Measurements from ENCODE around the gene ITGB7. TPM values are rescaled to one million over a fixed set of nuclear protein-coding genes. Genes with fewer than 3 reads are reported as not detected.

ITGB7 gene
- total and polyA plus RNA-seq, 2 of the 4 experiments (the other 2 are of a cell fraction) = 0.18 to 0.44 TPM

DNA sequence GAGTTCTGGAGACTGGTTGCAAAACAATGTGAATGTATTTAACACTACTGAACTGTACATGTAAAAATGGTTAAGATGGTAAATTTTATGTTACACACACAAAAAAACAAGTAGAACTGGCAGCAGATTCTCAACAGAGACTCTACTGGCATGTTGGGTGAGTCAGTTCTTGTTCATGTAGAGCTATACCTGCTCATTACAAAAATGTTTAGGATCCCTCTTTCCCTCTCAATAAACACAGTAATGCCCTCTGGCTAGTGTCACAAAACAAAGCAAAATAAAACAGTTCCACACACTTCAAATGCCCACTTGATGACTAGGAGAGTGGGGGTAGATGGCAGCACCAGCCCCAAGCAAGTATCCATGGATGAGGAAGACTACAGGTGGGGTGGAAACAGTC lies 40.2 kb downstream of the ITGB7 start:
- POLR2A ChIA-PET (ENCODE audit: unreplicated experiment) = no interaction called here
- H4K20me1 ChIP-seq (ENCODE audit: insufficient read depth, low read length) = no peaks in the 10 kb centered on the region
- H4K5ac ChIP-seq (ENCODE audit: low read depth, low read length) = no peak overlapping the region
- BruUV-seq (replicated peaks) = no TSS peak
- no peak overlapping the region for H3K4ac ChIP-seq (ENCODE audit: low read depth, low read length)
- H4K91ac ChIP-seq (ENCODE audit: insufficient read depth, low read depth, low read length) = no peak overlapping the region
- ATAC-seq (ENCODE audit: low read depth) (no peak), DNase-seq (no peak)
- CTCF ChIA-PET = interaction anchor here (0.6 kb wide), 1 partner anchor 27 kb away, joined by 3 read pairs; no protein-coding TSS in a partner anchor
- no peak overlapping the region for H3K4me3 ChIP-seq (ENCODE audit: insufficient read depth, low read depth, low read length)
- TF ChIP-seq, protein P1, sequence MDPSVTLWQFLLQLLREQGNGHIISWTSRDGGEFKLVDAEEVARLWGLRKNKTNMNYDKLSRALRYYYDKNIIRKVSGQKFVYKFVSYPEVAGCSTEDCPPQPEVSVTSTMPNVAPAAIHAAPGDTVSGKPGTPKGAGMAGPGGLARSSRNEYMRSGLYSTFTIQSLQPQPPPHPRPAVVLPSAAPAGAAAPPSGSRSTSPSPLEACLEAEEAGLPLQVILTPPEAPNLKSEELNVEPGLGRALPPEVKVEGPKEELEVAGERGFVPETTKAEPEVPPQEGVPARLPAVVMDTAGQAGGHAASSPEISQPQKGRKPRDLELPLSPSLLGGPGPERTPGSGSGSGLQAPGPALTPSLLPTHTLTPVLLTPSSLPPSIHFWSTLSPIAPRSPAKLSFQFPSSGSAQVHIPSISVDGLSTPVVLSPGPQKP (IDR thresholded peaks at IDR 0.05; ENCODE audit: borderline replicate concordance, low read depth, low read length) = no peak
- TF ChIP-seq FOS (IDR thresholded peaks at IDR 0.05; ENCODE audit: low read depth, low read length) (no peak), SMC3 (IDR thresholded peaks at IDR 0.05; ENCODE audit: low read depth, low read length) (no peak), NFE2L2 (IDR thresholded peaks at IDR 0.05; ENCODE audit: low read depth, low read length) (no peak), CEBPB (IDR thresholded peaks at IDR 0.05; ENCODE audit: low read depth, low read length) (no peak), MAZ (IDR thresholded peaks at IDR 0.05; ENCODE audit: borderline replicate concordance, low read depth, low read length) (no peak), RAD21 (IDR thresholded peaks at IDR 0.05; ENCODE audit: low read length) (no peak), CHD1 (IDR thresholded peaks at IDR 0.05; ENCODE audit: low read depth, low read length) (no peak), MXI1 (IDR thresholded peaks at IDR 0.05; ENCODE audit: borderline replicate concordance, low read depth, low read length) (no peak), POLR2A (IDR thresholded peaks at IDR 0.05; ENCODE audit: low read depth, low read length) (no peak), RFX5 (IDR thresholded peaks at IDR 0.05; ENCODE audit: low read depth, low read length) (no peak), BHLHE40 (IDR thresholded peaks at IDR 0.05; ENCODE audit: low read depth, low read length) (no peak), MAFK (IDR thresholded peaks at IDR 0.05; ENCODE audit: low read depth, low read length) (no peak), USF2 (IDR thresholded peaks at IDR 0.05; ENCODE audit: low read depth, low read length) (no peak), RCOR1 (IDR thresholded peaks at IDR 0.05; ENCODE audit: insufficient replicate concordance, low read length) (no peak)
- TF ChIP-seq, protein P2, sequence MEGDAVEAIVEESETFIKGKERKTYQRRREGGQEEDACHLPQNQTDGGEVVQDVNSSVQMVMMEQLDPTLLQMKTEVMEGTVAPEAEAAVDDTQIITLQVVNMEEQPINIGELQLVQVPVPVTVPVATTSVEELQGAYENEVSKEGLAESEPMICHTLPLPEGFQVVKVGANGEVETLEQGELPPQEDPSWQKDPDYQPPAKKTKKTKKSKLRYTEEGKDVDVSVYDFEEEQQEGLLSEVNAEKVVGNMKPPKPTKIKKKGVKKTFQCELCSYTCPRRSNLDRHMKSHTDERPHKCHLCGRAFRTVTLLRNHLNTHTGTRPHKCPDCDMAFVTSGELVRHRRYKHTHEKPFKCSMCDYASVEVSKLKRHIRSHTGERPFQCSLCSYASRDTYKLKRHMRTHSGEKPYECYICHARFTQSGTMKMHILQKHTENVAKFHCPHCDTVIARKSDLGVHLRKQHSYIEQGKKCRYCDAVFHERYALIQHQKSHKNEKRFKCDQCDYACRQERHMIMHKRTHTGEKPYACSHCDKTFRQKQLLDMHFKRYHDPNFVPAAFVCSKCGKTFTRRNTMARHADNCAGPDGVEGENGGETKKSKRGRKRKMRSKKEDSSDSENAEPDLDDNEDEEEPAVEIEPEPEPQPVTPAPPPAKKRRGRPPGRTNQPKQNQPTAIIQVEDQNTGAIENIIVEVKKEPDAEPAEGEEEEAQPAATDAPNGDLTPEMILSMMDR (conservative IDR thresholded peaks at IDR 0.05; ENCODE audit: low read depth, low read length) = no peak
- peaks cover 10% of the 10 kb centered on the region for H3K9me1 ChIP-seq (ENCODE audit: insufficient read depth, low read length)
- no peak overlapping the region for H3K4me2 ChIP-seq (ENCODE audit: low read depth, low read length)
- no peaks in the 10 kb centered on the region for H3K27me3 ChIP-seq (ENCODE audit: control insufficient read depth, insufficient read depth, low read length)
- H2BK15ac ChIP-seq (ENCODE audit: low read depth, low read length) = no peak overlapping the region
- H3K18ac ChIP-seq (ENCODE audit: low read depth, low read length) = no peak overlapping the region
- no peak overlapping the region for H2BK5ac ChIP-seq (ENCODE audit: low read depth, low read length, poor library complexity, severe bottlenecking)
- peaks cover 4% of the 10 kb centered on the region for H3K4me1 ChIP-seq (ENCODE audit: control insufficient read depth, insufficient read depth, low read length)
- no peak overlapping the region for H2BK20ac ChIP-seq (ENCODE audit: low read depth, low read length)
- no peak overlapping the region for H3K14ac ChIP-seq (replicated peaks; ENCODE audit: low read depth, low read length)
- no peak overlapping the region for H3K27ac ChIP-seq (ENCODE audit: insufficient read depth, low read length)
- H3K79me1 ChIP-seq (ENCODE audit: low read depth in 1 of 2, low read length in 2 of 2) = peaks cover 0 to 3% of the 10 kb centered on the region in 2 experiments; a peak in 1 of 4 replicates
- no peak overlapping the region for H2AFZ ChIP-seq (replicated peaks; ENCODE audit: low read length, poor library complexity)
- H3K23ac ChIP-seq (ENCODE audit: low read depth, low read length) = no peak overlapping the region
- no peak overlapping the region for H2AK5ac ChIP-seq (ENCODE audit: low read depth, low read length)
- H3K56ac ChIP-seq (ENCODE audit: extremely low read depth, insufficient read depth, low read length) = no peak overlapping the region
- dilution Hi-C loops (cut with HindIII; ENCODE audit: low sequenced_read_pairs, unreplicated experiment) = no loop called here
- H3K36me3 ChIP-seq (ENCODE audit: control insufficient read depth, insufficient read depth, low read length) = peaks cover 19% of the 10 kb centered on the region
- H2BK120ac ChIP-seq (ENCODE audit: low read depth, low read length) = no peak overlapping the region
- H3K9me3 ChIP-seq (ENCODE audit: control insufficient read depth, insufficient read depth, low read length) = no peaks in the 10 kb centered on the region
- in situ Hi-C loops (cut with MboI; ENCODE audit: low sequenced_read_pairs) = no loop called here
- intact Hi-C loops (cut with micrococcal nuclease) = no loop called here
- H4K8ac ChIP-seq (ENCODE audit: low read depth in 2 of 2, low read length in 2 of 2) = no peak overlapping the region
- no peak overlapping the region for H2AK9ac ChIP-seq (replicated peaks; ENCODE audit: low read depth, low read length, poor library complexity)
- H3K9ac ChIP-seq (ENCODE audit: low read depth, low read length) = no peak overlapping the region
